ENCODE results near the gene LRRN2. TPM values are rescaled to one million over a fixed set of nuclear protein-coding genes. Genes with fewer than 3 reads are reported as not detected.

Gene LRRN2
- total RNA-seq, 1 experiment from 2014 or later: 5.0 TPM

DNA sequence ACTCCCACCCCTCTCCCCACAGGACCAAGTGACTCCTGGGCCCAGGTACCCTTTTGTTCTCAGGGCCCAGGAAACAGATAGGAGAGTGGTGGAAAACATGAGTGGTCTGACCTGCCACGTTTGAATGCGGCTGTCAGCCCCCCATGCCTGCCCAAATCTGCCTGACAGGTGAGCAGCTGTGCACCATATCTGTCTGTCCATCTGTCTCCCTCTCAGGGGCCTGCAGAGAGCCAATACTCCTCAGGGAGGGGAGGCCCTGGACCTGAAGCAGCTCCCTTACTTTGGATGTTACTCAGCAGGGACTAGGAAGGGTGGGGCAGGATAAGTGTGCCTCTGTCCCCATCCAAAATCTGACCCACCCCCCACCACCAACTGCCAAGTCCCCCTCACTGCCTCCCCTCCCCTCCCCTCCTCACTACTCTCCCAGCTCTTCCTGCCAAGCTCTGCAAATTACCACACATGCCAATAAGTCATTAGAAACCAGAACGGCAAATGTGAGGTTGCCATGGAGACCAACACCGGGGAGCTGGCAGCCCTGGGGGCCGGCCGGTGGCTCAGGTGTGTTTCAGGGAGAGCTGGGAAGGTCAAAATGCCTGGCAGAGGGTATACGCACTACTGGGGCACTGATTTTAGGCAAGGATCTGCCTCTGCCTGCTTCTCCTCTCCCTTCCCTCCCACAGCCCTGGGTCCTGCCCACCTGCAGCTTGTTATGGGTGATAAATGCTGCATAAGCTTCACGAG, 11.5 kb downstream of the LRRN2 start:
- H2AFZ ChIP-seq (ENCODE audit: low read length): no peak overlapping the region
- H3K4me1 ChIP-seq (ENCODE audit: insufficient read depth, low read length): peaks cover 7% of the 10 kb centered on the region
- H3K36me3 ChIP-seq (ENCODE audit: low read depth, low read length): no peaks in the 10 kb centered on the region

DNA sequence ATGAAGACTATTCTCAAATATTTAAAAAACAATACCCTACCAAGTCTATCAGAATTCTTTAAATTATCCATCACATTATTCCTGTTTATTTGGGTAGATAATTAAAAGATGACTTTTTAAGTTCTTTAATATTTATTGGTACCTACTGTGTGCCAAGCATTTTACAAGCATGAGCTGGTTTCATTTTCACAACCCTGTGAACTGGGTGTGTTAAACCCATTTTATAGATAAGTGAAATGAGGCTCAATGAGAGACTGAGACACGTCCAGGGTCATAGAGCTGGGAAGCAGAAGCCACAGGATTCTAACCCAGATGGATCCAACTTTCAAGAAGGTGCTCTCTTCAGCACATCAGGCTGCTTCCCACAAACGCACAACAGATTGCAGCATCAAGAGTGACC, 12.3 kb downstream of the LRRN2 start:
- H3F3A ChIP-seq (ENCODE audit: low read length, unreplicated experiment): no peaks in the 10 kb centered on the region
- H3K27ac ChIP-seq (ENCODE audit: low read length): no peak overlapping the region
- DNase-seq (no peak), ATAC-seq (no peak)
- H3K79me2 ChIP-seq (ENCODE audit: low read length): no peaks in the 10 kb centered on the region
- H3K9me2 ChIP-seq (replicated peaks; ENCODE audit: low read length): no peaks in the 10 kb centered on the region
- no peaks in the 10 kb centered on the region for H4K20me1 ChIP-seq (ENCODE audit: low read length)
- ChIA-PET CTCF (no interaction called here), POLR2A (ENCODE audit: unreplicated experiment) (no interaction called here)
- H3K4me1 ChIP-seq (ENCODE audit: insufficient read depth, low read length): peaks cover 7% of the 10 kb centered on the region
- intact Hi-C loops (cut with micrococcal nuclease): no loop called here
- TF ChIP-seq, protein P1, sequence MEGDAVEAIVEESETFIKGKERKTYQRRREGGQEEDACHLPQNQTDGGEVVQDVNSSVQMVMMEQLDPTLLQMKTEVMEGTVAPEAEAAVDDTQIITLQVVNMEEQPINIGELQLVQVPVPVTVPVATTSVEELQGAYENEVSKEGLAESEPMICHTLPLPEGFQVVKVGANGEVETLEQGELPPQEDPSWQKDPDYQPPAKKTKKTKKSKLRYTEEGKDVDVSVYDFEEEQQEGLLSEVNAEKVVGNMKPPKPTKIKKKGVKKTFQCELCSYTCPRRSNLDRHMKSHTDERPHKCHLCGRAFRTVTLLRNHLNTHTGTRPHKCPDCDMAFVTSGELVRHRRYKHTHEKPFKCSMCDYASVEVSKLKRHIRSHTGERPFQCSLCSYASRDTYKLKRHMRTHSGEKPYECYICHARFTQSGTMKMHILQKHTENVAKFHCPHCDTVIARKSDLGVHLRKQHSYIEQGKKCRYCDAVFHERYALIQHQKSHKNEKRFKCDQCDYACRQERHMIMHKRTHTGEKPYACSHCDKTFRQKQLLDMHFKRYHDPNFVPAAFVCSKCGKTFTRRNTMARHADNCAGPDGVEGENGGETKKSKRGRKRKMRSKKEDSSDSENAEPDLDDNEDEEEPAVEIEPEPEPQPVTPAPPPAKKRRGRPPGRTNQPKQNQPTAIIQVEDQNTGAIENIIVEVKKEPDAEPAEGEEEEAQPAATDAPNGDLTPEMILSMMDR (conservative IDR thresholded peaks at IDR 0.05; ENCODE audit: low read depth, low read length): no peak
- TF ChIP-seq EZH2phosphoT487 (IDR thresholded peaks at IDR 0.05; ENCODE audit: borderline replicate concordance, low read length): no peak
- no peak for TF ChIP-seq EZH2 (IDR thresholded peaks at IDR 0.05; ENCODE audit: low read length, unreplicated experiment)
- H3K36me3 ChIP-seq (ENCODE audit: low read depth, low read length): no peaks in the 10 kb centered on the region
- BruUV-seq (replicated peaks): no TSS peak
- H3K9me3 ChIP-seq (ENCODE audit: low read length): no peaks in the 10 kb centered on the region
- no peaks in the 10 kb centered on the region for H3K27me3 ChIP-seq (ENCODE audit: low read length)
- no peak overlapping the region for H3K4me2 ChIP-seq (ENCODE audit: low read length)
- no peak overlapping the region for H3K9ac ChIP-seq (ENCODE audit: low read length)
- no peak overlapping the region for H3K4me3 ChIP-seq (ENCODE audit: low read length)
- no peak overlapping the region for H2AFZ ChIP-seq (ENCODE audit: low read length)

More for the DNA sequence above, 11.5 kb downstream of the LRRN2 start:
- intact Hi-C loops (cut with micrococcal nuclease): no loop called here
- Histone ChIP-seq H3K9me2 (replicated peaks; ENCODE audit: low read length) (no peaks in the 10 kb centered on the region), H3K79me2 (ENCODE audit: low read length) (no peaks in the 10 kb centered on the region), H3K27me3 (ENCODE audit: low read length) (no peaks in the 10 kb centered on the region), H3K9me3 (ENCODE audit: low read length) (no peaks in the 10 kb centered on the region), H3F3A (ENCODE audit: low read length, unreplicated experiment) (no peaks in the 10 kb centered on the region), H3K4me2 (ENCODE audit: low read length) (no peak overlapping the region), H3K27ac (ENCODE audit: low read length) (no peak overlapping the region), H3K4me3 (ENCODE audit: low read length) (no peak overlapping the region), H3K9ac (ENCODE audit: low read length) (no peak overlapping the region), H4K20me1 (ENCODE audit: low read length) (no peaks in the 10 kb centered on the region)
- BruUV-seq (replicated peaks): no TSS peak
- CTCF ChIA-PET: no interaction called here
- DNase-seq: no peak
- ATAC-seq: no peak
- POLR2A ChIA-PET (ENCODE audit: unreplicated experiment): no interaction called here
- TF ChIP-seq, protein P1 (conservative IDR thresholded peaks at IDR 0.05; ENCODE audit: low read depth, low read length): no peak
- TF ChIP-seq EZH2phosphoT487 (IDR thresholded peaks at IDR 0.05; ENCODE audit: borderline replicate concordance, low read length) (no peak), EZH2 (IDR thresholded peaks at IDR 0.05; ENCODE audit: low read length, unreplicated experiment) (no peak)

DNA sequence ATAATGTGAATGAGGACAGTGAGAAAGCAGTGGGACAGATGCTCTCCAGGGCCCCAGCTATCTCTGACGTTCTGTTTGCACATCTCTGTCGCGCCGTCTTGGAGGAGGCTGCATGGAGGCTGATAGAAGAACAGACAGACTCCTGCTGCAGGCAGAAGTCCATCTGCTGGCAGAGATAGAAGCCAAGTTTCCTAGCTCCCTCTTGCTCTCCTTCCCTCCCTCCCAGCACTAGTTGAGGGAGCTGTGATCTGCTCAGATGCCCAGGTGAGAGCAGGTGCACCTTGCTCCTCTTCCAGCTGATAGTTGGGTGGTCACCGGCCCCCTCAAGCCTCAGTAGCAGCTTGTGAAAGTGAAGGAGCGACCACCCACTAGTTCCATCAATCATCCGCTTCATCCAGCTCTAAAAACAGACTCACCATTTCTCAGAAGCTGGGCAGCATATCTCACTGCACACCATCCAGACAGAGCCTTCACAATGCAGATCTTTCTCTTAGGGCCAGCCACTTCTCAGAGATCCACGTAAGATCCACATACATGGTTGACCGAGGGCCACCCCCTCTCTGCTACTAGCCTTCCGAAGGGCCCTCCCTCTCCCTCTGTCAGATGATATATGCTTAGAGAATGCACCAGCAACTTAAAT, 12.9 kb downstream of the LRRN2 start:
- DNase-seq: no peak
- ATAC-seq: no peak
- no peaks in the 10 kb centered on the region for H3K9me3 ChIP-seq (ENCODE audit: low read length)
- intact Hi-C loops (cut with micrococcal nuclease): no loop called here
- ChIA-PET POLR2A (ENCODE audit: unreplicated experiment) (no interaction called here), CTCF (no interaction called here)
- no peaks in the 10 kb centered on the region for H3K9me2 ChIP-seq (replicated peaks; ENCODE audit: low read length)
- H4K20me1 ChIP-seq (ENCODE audit: low read length): no peaks in the 10 kb centered on the region
- H3F3A ChIP-seq (ENCODE audit: low read length, unreplicated experiment): no peaks in the 10 kb centered on the region
- H2AFZ ChIP-seq (ENCODE audit: low read length): no peak overlapping the region
- no peak overlapping the region for H3K4me2 ChIP-seq (ENCODE audit: low read length)
- peaks cover 7% of the 10 kb centered on the region for H3K4me1 ChIP-seq (ENCODE audit: insufficient read depth, low read length)
- no peaks in the 10 kb centered on the region for H3K36me3 ChIP-seq (ENCODE audit: low read depth, low read length)
- H3K79me2 ChIP-seq (ENCODE audit: low read length): no peaks in the 10 kb centered on the region
- no peaks in the 10 kb centered on the region for H3K27me3 ChIP-seq (ENCODE audit: low read length)
- BruUV-seq (replicated peaks): no TSS peak
- TF ChIP-seq EZH2phosphoT487 (IDR thresholded peaks at IDR 0.05; ENCODE audit: borderline replicate concordance, low read length): no peak
- TF ChIP-seq, protein P1 (conservative IDR thresholded peaks at IDR 0.05; ENCODE audit: low read depth, low read length): no peak
- no peak for TF ChIP-seq EZH2 (IDR thresholded peaks at IDR 0.05; ENCODE audit: low read length, unreplicated experiment)
- H3K9ac ChIP-seq (ENCODE audit: low read length): no peak overlapping the region
- H3K4me3 ChIP-seq (ENCODE audit: low read length): no peak overlapping the region
- H3K27ac ChIP-seq (ENCODE audit: low read length): no peak overlapping the region
